ENCODE results near the gene TBC1D5.

DNA sequence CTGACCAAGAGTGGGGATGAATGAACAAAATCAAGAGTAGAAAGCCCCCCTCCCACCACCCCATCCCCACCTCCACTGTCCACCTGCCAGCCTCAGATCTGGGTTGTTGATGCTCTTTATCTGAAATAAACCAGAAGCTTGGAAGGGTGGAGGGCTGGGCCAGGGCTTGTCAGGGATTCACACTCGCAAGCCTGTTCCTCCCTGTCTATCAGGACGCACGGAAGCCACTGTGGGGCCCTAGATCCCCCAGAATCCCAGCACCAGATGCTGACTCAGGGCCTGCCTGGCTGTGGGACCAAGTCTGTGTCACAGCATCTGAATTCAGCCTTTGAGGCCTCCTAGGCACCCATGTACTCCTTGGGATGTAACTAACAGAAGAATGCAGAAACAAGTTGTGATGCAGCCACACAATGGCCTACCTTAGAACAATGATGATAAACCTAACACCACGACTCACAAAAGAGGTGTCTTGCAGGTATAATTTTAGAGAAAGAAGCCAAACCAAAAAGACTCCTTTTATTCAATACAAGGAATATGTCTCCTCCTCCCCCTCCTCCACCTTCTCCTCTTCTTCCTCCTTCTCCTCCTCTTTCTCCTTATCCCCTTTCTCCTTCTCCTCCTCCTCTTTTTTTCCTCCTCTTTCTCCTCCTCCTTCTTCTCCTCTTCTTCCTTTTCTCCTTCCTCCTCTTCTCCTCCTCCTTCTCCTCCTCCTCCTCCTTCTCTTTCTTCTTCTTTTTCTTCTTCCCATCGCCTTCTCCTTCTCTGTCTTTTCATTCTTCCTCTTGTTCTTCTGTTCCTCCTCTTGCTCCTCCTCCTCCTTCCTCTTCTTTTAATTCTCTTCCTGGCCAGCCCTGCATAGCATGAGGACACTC is 623.0 kb downstream of the TBC1D5 start:
- TF ChIP-seq, protein P1, sequence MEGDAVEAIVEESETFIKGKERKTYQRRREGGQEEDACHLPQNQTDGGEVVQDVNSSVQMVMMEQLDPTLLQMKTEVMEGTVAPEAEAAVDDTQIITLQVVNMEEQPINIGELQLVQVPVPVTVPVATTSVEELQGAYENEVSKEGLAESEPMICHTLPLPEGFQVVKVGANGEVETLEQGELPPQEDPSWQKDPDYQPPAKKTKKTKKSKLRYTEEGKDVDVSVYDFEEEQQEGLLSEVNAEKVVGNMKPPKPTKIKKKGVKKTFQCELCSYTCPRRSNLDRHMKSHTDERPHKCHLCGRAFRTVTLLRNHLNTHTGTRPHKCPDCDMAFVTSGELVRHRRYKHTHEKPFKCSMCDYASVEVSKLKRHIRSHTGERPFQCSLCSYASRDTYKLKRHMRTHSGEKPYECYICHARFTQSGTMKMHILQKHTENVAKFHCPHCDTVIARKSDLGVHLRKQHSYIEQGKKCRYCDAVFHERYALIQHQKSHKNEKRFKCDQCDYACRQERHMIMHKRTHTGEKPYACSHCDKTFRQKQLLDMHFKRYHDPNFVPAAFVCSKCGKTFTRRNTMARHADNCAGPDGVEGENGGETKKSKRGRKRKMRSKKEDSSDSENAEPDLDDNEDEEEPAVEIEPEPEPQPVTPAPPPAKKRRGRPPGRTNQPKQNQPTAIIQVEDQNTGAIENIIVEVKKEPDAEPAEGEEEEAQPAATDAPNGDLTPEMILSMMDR (IDR thresholded peaks at IDR 0.05): no peak
- TF ChIP-seq POLR2A (IDR thresholded peaks at IDR 0.05): no peak
